Measurements from ENCODE around the gene SMCO4.
"Not testable (repeated sequence)": the region's sequence is repeated elsewhere in the genome, so short reads cannot be mapped to it uniquely, and the experiment has no call there.

Gene SMCO4

GRCh38 chr11:93560199-93560932, 17.2 kb upstream of the SMCO4 start:
- DNase-seq (ENCODE audit: low read depth in 2 of 2): no peak

DNA sequence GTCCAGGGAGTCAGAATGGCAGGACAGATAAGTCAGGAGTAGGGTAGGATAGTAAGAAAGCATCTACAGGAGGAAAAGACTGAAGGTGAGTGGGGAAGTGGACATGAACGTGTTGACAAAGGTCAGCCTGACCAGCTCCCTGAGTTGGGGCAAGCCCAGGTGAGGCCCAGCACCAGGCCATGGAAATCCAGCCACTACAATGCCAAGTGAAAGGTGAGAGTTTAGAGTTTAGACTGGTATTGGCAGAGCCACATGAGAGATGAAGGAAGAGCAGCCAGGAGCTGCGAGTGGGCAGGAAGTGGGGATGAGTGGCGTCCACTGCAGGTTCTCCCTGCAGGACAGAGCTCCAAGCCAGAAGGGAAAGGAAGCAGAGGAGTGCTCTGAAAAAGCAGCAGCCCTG, 16.5 kb upstream of the SMCO4 start:
- no peak for DNase-seq (ENCODE audit: low read depth in 2 of 2)

GRCh38 chr11:93552874-93553273, 9.7 kb upstream of the SMCO4 start:
- no peak for DNase-seq (ENCODE audit: low read depth in 2 of 2)

DNA sequence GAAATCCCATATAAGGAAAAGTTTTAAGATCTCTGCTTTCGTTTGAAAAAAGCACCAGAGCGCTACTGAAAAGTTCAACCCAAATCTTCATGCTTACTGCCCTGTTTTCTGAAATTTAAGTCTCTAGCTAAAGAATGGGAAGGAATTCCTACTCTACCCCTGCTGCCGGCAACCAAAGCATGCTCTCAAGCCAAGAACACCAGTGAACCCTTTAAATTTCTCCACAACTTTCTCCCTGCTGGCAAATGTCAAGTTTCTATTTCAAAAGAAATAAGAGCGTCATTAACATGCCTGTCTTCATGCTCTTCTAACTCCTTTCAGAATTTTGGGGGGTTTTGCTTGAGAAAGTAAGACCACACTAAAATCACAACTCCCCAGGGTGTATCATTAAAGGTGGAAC, 6.8 kb upstream of the SMCO4 start:
- DNase-seq (ENCODE audit: low read depth in 2 of 2): no peak

DNA sequence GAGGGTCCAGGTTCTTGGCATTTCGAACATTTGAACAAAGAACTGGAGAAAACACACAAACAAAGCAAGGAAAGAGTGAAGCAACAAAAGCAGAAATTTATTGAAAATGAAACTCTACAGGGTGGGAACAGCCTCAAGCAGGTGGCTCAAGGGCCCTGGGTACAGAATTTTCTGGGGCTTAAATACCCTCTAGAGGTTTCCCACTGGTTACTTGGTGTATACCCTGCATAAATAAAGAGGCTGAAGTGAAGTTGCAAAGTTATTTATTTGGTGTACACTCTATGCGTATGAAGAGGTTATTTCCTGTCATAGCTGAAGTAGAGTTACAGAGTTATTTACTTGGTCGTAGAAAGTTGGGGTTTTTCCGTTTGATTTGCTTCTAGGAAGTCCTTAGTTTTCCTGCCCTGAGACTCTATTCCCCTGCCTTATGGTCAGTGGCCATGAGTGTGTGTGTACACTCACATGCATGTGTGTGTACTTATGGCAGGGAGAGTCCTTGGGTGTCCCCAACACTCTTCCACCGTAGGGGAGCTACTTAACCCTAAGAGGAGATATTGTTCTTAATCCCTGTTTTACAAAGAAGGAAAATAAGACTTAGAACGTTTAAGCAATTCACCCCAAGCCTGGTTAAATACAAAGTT, 5.6 kb upstream of the SMCO4 start:
- DNase-seq (ENCODE audit: low read depth in 2 of 2): no peak

- DNase-seq (ENCODE audit: low read depth in 2 of 2): no peak
These were observed 4.6 kb upstream of the SMCO4 start for GRCh38 chr11:93547773-93548172.

DNA sequence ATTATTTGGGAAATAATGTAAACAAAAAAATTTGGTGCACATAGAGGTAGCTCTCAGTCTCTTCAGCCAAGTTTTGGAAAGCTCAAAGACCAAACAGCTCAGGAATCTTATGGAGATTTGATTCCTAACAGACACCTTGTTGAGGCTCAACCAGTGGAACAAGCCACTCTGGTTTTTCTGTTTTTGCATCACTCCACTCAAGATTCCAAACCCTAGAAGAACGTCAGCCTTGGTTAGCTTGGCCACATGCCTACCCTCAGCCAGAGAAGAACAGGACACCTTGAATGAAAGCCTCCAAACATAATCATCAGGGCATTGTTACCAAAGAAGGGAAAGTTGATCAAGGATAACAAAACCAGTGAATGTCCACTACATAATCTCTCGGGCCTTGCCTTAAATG, 3.8 kb upstream of the SMCO4 start:
- DNase-seq (ENCODE audit: low read depth in 2 of 2): no peak

- no peak for DNase-seq (ENCODE audit: low read depth in 2 of 2)
These were observed 2.4 kb upstream of the SMCO4 start for GRCh38 chr11:93545566-93545965.

DNA sequence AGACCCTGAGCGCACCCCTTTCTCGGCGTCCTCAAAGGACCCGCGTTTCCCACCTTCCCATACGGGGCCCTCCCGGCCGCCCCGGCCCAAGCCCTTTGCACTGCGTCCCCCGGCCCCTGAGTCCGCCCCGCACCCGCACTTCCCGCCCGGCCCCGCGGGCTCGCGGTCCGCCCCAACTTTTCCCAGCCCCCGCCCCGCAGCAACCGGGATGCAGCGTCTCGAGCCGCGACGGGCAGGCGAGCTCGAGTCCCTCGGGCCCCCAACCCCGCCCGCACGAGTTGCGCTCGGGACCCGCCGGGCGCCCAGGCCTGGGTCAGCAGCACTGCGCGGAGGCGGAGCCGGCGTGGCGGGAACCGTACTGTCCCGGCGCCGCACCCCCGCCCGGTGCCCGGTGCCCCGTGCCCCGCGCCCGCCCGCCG, 371 bp downstream of the SMCO4 start:
- no peak for DNase-seq (ENCODE audit: low read depth in 2 of 2)

DNA sequence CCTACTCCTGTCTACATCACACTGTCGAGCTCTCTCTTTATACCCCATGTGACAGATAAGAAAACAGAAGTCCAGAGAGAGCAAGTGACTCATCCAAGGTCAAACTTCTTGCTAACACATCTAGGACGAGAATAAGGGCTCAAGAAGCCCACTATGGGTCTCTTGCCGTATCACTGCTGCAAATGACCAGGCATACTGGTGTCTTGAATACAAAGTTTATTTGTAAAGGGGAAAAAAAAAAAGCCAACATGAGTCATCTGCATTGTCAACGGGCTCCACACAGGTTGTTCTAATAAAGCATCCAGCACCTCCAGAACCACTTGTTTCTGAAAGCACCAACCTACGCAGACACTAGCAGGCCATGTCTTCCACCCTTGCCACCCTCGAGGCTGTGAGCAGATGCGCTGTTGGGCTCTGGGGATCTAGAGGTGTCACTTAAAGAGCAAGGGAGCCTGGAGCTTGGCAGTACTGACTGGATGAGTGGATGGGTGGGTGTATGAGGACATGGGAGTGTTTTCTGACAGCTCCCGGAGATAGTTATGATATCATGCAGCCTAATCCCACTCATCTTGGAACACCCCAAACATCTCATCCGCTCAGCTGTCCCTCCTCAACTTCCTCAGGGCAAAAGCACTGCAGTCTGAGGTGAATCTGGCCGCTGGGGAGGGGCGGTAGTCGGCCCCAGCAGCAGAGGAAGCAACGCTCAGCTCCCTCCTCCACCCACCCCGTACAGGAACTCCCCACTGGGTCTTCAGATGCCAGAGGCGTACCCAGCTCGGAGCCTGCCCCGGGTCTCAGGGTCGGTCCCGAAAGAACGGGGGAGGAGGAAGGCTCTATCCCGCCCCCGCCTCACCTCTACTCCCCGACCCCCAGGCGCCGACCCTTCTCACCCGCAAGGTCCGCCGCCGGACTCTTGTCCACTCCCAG, 1.0 kb downstream of the SMCO4 start:
- peak in 1 of 2 donors; percentile 25 for DNase-seq (ENCODE audit: low read depth in 2 of 2)

GRCh38 chr11:93540896-93541553, 2.2 kb downstream of the SMCO4 start:
- DNase-seq (ENCODE audit: low read depth in 2 of 2): no peak

DNA sequence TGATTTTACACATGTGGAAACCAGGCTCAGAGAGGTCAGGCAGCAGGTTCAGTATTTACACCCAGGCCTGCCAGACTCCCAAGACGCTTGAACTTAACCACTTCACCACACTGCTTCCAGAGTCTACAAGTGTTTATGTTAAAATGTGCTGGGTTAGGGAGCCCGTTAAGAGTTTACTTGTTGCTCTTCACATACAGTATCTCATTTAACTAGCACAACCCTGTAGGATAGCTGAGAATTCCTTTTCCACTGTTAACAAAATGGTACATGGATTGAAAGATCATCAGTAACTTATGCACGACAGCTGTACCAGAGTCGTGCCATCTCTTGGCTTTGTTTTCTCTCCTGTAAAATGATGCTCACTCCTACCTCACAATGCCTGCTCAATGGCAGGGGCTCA, 2.9 kb downstream of the SMCO4 start:
- DNase-seq (ENCODE audit: low read depth in 2 of 2): no peak

DNA sequence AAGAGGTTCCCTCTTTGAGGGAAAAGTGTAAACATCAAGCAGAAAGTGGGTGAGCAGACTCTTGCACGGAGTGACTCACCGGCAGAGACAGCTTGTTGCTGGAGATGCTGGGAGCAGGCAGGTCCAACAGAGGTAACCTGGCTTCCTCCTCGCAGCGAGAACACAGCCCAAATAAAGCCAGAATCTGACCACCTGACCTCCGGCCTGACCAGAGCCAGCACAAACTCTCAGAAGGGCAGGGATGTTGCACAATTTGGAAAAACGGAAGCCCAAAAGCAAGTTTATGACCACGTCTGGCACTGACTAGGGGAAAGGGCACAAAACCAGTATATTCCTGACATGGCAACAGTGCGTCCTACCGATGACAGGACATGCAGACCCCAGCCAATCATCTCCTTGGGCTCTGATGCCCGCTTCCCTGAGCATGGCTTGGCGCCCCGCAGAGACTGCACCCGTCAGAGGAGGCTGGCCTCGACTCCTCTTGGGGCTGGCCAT, 5.4 kb downstream of the SMCO4 start:
- no peak for DNase-seq (ENCODE audit: low read depth in 2 of 2)

DNA sequence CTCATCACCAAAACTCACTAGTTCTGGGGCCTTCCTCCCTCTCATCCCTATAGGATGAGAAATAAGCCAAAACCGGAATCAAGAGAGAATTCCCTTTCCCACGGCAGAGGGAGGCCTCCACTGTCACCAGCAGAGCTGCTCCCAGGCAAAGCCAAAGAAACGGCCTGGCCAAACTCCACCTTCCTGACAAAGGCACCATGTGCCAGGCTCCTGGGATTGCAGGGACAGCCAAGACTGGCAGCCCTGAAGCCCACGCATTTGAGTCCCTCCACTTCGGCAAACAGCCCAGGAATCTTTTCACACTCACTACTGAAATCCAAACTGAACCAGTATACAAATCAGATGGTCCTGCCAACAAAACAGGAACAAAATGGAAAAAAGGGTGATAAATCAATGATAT, 6.1 kb downstream of the SMCO4 start:
- DNase-seq (ENCODE audit: low read depth in 2 of 2): no peak

GRCh38 chr11:93536101-93536861, 6.9 kb downstream of the SMCO4 start:
- no peak for DNase-seq (ENCODE audit: low read depth in 2 of 2)

GRCh38 chr11:93535578-93535977, 7.6 kb downstream of the SMCO4 start:
- DNase-seq (ENCODE audit: low read depth in 2 of 2): not testable (repeated sequence)

DNA sequence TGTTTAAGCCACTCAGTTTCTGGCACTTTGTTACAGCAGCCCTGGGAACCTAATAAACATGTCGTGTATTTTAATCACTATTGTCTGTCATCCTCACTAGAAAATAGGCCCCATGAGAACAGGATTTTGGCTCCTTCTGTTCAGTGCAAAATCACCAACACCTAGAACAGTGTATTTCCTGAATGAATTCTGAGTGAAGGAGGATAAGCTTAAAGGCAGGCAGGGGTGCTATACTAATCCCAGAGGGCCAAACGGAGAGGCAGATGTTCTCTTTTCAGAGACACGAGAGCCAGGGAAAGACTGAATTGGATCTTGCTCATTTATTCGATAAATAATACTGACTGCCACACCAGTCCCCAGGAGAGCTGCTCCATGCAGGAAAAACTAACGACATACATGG, 10.4 kb downstream of the SMCO4 start:
- no peak for DNase-seq (ENCODE audit: low read depth in 2 of 2)

- no peak for DNase-seq (ENCODE audit: low read depth in 2 of 2)
These were observed 10.9 kb downstream of the SMCO4 start for GRCh38 chr11:93532281-93532789.

- DNase-seq (ENCODE audit: low read depth in 2 of 2): no peak
These were observed 12.7 kb downstream of the SMCO4 start for GRCh38 chr11:93530468-93530826.

DNA sequence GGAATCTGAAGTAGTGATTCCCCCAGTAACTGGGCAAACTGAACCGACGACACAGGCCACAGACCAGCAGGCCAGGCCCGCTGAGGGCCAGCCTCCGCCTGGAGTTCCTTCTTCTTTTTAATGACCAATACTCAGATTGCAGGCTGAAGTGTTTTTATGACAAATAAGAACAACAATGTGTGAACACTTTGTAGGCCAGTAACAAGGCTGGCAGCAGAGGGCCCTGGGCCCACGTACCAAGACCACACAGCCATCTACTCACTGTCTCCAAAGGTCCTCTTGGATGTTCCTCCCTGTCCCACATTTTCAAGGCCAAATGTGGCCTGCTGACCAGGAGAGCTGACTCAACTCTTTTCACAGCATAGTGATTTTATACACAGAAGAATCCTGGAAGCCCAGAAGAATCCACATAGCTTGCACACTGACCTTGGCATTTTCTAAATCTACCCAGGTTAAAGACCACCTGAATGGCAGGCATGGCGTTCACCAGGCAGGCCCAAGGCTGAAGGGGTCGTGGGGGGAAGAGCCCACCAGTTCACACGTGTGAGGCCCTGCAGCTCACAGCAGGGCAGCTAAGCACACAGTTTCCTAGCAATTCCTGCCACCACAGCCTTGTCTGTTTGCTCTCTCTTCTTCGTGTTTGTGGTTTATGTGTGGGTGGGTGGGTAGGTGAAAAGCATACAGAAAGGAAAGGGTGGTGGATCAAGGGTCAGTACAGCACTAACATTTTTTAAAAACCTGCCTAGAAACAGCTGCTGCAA, 13.3 kb downstream of the SMCO4 start:
- DNase-seq (ENCODE audit: low read depth in 2 of 2): no peak
